ENCODE data around the gene HIF3A.

HIF3A gene

DNA sequence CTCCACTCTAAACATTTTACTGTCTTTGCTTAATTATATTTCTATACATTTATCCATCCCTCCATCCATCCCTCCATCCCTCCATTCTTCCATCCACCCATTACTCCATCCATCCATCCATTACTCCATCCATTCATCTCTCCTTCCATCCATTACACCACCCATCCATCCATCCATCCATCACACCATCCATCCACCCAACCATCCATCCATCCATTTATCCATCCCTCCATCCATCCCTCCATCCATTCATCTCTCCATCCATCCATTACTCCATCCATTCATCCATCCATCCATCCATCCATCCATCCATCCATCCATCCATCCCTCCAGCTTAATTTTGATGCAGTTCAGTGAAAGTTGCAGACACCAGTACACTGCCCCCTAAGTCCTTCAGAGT lies 5.0 kb upstream of the HIF3A start:
- no peak for TF ChIP-seq CTCF (IDR thresholded peaks at IDR 0.05; ENCODE audit: insufficient read depth, low read length, poor library complexity, severe bottlenecking)
- Histone ChIP-seq H3K27me3 (replicated peaks; ENCODE audit: control insufficient read depth, insufficient read depth, low read length) (no peaks in the 10 kb centered on the region), H3K36me3 (ENCODE audit: control insufficient read depth, insufficient read depth, low read length) (no peaks in the 10 kb centered on the region), H3K4me3 (replicated peaks; ENCODE audit: low read depth, low read length) (no peak overlapping the region)
- DNase-seq (ENCODE audit: extremely low read depth, insufficient read length), result no peak

DNA sequence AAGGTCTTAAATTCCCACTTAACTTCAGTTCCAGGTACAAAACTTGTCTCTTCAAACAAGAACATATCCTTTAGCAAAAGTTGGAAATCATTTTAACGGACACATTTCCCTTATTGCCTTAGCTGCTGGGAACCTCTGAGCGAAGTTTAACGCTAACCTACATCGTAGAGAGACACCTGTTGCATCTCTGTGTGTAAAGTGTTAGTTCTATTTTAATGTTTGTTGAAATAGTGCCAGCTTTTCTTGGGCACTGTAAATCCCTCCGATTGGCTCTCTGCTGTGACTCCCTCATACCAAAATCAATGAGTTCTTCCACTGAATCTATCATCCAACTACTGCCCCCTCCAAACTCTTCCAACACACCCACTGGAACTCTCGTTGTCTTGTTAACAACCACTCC lies 2.3 kb upstream of the HIF3A start:
- Histone ChIP-seq H3K27me3 (replicated peaks; ENCODE audit: control insufficient read depth, insufficient read depth, low read length) (no peaks in the 10 kb centered on the region; the same call in none of the 2 replicates), H3K4me3 (replicated peaks; ENCODE audit: low read depth, low read length) (no peak overlapping the region), H3K36me3 (ENCODE audit: control insufficient read depth, insufficient read depth, low read length) (no peaks in the 10 kb centered on the region)
- no peak for TF ChIP-seq CTCF (IDR thresholded peaks at IDR 0.05; ENCODE audit: insufficient read depth, low read length, poor library complexity, severe bottlenecking)
- DNase-seq (ENCODE audit: extremely low read depth, insufficient read length), result no peak

DNA sequence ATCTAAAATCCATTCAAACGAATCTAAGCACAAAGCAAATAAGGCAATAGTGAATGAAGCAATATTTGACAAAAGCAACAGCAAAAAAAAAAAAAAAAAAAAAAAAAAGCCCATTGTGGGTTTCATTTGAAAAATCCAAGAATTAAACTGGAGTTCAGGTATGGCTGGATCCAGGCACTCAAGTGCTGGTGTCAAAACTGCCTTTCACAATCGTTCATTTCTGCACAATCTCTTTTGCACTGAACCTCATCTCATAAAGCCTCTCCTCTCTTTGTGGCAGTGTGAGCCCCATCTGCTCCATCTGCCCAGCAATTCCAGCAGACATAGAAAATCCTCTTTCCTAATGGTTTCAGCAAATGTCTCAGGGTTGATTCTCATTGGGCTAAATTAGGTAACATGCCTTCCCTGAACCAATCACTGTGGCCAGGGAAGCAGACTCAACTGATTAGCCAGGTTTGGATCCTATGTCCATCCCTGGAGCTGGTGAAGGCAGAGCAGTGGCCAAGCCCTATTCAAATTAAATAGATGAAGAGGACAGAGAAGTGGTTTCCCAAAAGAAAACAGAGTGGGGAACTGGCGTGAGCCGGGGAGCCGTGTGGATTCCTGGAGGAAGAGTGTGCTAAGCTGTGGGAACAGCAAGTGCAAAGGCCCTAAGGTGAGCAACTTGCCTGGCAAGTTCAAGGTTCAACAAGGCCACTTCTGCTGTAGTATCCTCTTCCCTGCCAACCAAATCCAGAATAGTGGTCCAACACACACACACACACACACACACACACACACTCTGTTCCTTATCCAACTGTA lies 1.2 kb upstream of the HIF3A start:
- no peak for TF ChIP-seq CTCF (IDR thresholded peaks at IDR 0.05; ENCODE audit: insufficient read depth, low read length, poor library complexity, severe bottlenecking)
- Histone ChIP-seq H3K4me3 (replicated peaks; ENCODE audit: low read depth, low read length) (no peak overlapping the region), H3K27me3 (replicated peaks; ENCODE audit: control insufficient read depth, insufficient read depth, low read length) (no peaks in the 10 kb centered on the region; the same call in none of the 2 replicates), H3K36me3 (ENCODE audit: control insufficient read depth, insufficient read depth, low read length) (no peaks in the 10 kb centered on the region)
- DNase-seq (ENCODE audit: extremely low read depth, insufficient read length), result no peak

- H3K36me3 ChIP-seq (ENCODE audit: control insufficient read depth, insufficient read depth, low read length), result no peaks in the 10 kb centered on the region
- TF ChIP-seq CTCF (IDR thresholded peaks at IDR 0.05; ENCODE audit: insufficient read depth, low read length, poor library complexity, severe bottlenecking), result no peak
- no peak for DNase-seq (ENCODE audit: extremely low read depth, insufficient read length)
- H3K27me3 ChIP-seq (replicated peaks; ENCODE audit: control insufficient read depth, insufficient read depth, low read length), result no peaks in the 10 kb centered on the region; the same call in none of the 2 replicates
- no peak overlapping the region for H3K4me3 ChIP-seq (replicated peaks; ENCODE audit: low read depth, low read length)
Measured at GRCh38 chr19:46296202-46296480, 701 bp upstream of the HIF3A start.

DNA sequence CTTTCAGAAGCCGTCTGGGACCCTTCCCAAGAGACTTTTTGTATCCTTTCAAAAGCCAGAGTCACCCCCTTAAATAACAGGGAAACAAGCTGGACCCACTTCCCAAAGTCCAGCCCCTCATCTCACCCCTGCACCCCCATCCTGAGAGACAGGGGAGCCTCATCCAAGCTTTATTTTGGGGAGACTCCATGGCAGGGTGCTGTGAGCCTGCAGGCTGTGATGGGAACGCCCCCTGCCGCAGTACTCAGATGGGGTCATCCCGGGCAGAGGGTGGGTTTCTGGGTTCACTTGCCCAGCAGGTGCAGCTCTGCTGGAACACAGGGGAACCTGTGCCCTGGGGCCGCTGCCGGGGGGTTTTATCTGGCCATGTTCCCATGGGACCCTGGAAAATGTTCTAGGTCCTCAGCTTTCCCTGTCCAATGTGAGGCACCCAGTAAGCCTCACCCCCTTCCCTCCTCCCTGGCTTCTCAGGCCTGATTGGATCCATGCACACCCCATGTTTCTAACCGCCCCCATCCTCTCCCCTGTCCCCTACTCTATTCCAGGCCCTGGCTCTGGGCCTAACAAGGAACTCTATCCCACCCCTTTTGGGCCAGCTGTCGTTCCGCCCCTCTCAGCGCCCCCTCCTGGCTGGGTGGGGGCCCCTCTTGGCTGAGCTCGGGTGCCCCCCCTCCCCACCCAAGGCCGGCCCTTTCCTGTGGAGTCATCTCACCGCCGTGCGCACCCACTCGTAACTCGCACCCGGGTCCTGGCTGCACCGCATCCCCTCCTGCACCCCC lies 1.0 kb downstream of the HIF3A start:
- no peak overlapping the region for H3K4me3 ChIP-seq (replicated peaks; ENCODE audit: low read depth, low read length)
- H3K36me3 ChIP-seq (ENCODE audit: control insufficient read depth, insufficient read depth, low read length), result no peaks in the 10 kb centered on the region
- H3K27me3 ChIP-seq (replicated peaks; ENCODE audit: control insufficient read depth, insufficient read depth, low read length), result no peaks in the 10 kb centered on the region; the same call in none of the 2 replicates
- peak; percentile 14 for TF ChIP-seq CTCF (IDR thresholded peaks at IDR 0.05; ENCODE audit: insufficient read depth, low read length, poor library complexity, severe bottlenecking)
- no peak for DNase-seq (ENCODE audit: extremely low read depth, insufficient read length)

All from GM06990 (cell line).